ENCODE data around the gene SVEP1.

DNA sequence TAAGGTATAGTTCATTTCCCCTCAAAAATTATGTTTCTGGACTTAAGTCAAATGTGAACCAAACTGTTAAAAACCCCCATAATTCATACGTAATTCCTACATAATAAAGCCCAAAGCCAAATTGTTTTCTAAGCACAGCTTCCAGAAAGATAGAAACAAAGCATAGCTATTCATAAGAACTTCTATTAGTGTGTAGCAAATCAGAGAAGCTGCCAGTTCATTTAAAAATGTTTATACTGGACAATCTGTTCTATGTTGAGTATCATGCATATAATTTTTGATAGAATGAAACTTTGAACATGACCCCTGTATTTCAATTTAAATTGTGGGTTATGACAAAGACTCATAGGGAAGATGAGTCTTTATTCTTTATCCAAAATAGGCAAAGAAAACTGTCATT lies 122.9 kb downstream of the SVEP1 start:
- no peak for TF ChIP-seq ZFP3 (CRISPR knock-in tag; IDR thresholded peaks at IDR 0.05)
- TF ChIP-seq BACH2 (CRISPR knock-in tag; IDR thresholded peaks at IDR 0.05; ENCODE audit: borderline replicate concordance) = no peak

Data from SK-N-SH treated with all-trans-retinoic acid at 6 μM for 48 hours (cell line).